ENCODE measurements around the gene ZYX. TPM values are rescaled to one million over a fixed set of nuclear protein-coding genes. Genes with fewer than 3 reads are reported as not detected.
A peak's percentile ranks its signal among the peaks of the same experiment; 100 is the strongest.

Gene ZYX
- total RNA-seq, 6 donors from 2014 or later, result 44.6 to 345 (median 222) TPM

DNA sequence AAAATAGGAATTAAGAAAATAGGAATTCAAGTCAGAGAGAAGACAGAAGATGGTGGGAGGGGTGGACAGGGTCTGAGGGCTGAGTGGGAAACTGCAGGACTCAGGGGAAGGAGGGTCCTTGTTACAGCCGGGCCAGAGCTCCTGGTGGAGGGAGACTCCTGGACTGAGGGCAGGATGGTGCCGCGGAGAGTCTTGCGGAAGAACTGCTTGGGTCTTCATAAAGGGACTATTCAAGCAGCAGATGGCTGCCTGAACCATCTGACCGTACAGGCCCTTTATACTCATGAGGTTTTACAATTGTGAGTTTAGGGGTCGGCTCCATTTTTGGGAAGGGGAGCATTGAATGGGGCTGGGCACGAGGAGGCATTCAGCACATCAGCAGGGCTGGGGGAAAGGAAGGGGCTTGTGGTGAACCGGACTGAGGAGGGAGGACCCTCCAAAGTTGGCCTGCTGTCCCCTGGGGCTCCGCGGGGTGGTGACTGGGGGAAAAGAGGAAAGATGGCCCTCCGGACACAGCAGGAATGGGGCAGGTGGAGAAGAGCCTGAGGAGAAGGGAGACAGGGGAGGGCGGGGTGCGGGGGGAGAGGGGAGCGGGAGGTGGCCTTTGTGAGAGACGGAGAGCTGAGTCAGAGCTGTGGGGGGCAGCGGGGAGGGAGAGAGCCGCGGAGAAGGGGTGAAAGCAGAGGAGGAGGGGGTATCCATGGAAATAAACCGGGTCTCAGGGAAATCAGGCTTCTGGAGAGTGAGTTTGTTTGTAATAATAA is 20.2 kb upstream of the ZYX start:
- Histone ChIP-seq H3K27ac (no peak overlapping the region), H3K4me3 (peak overlapping the region in 1 of 4 donors; percentile 57), H3K36me3 (no peaks in the 10 kb centered on the region), H3K4me1 (peaks cover 15 to 22% (median 16%) of the 10 kb centered on the region in 4 donors), H3K9me3 (no peaks in the 10 kb centered on the region), H3K27me3 (peaks cover 0 to 28% (median 14%) of the 10 kb centered on the region in 4 donors)
- ATAC-seq (ENCODE audit: low FRiP score in 2 of 2), result no peak
- no peak for DNase-seq
- TF ChIP-seq EP300 (IDR thresholded peaks at IDR 0.05), result no peak
- TF ChIP-seq, protein P1, sequence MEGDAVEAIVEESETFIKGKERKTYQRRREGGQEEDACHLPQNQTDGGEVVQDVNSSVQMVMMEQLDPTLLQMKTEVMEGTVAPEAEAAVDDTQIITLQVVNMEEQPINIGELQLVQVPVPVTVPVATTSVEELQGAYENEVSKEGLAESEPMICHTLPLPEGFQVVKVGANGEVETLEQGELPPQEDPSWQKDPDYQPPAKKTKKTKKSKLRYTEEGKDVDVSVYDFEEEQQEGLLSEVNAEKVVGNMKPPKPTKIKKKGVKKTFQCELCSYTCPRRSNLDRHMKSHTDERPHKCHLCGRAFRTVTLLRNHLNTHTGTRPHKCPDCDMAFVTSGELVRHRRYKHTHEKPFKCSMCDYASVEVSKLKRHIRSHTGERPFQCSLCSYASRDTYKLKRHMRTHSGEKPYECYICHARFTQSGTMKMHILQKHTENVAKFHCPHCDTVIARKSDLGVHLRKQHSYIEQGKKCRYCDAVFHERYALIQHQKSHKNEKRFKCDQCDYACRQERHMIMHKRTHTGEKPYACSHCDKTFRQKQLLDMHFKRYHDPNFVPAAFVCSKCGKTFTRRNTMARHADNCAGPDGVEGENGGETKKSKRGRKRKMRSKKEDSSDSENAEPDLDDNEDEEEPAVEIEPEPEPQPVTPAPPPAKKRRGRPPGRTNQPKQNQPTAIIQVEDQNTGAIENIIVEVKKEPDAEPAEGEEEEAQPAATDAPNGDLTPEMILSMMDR (IDR thresholded peaks at IDR 0.05), result no peak
- no peak for TF ChIP-seq POLR2AphosphoS5 (IDR thresholded peaks at IDR 0.05)
- TF ChIP-seq POLR2A (IDR thresholded peaks at IDR 0.05), result no peak
- 42 to 45% methylated on average over 19 of the region's 19 CpGs for WGBS, 2 donors

DNA sequence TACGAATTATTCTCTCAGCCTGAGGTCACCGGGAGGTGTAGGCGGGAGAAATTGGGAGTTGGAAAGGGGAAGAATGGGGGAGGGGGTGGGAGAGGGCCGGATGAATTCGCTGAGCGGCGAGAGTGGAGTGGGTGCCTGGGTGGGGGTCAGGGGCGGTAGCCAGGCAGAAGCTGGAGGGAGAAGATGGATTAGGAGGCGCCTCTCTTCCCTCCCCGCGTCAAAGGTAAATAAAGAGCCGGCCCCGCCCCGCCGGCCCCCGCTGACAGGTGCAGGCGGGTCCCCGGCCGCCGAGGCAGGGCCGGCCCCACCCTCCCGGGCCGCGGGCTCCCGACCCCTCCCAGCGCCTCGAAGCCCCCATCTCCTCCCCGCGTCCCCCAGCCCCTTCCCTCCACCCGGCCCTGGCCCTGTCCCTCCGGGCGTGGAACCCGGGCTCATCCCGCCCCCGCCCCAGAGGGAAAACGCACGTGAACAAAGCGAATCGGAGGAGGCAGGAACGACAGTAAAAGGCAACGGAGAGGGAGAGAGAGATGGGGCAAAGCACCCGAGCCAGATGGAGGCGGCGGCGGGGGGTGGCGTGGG is 19.5 kb upstream of the ZYX start:
- TF ChIP-seq POLR2AphosphoS5 (IDR thresholded peaks at IDR 0.05) (no peak), POLR2A (IDR thresholded peaks at IDR 0.05) (no peak), EP300 (IDR thresholded peaks at IDR 0.05) (no peak)
- TF ChIP-seq, protein P1 (IDR thresholded peaks at IDR 0.05), result no peak
- WGBS, 2 donors, result 3 to 11% methylated on average over 16 to 38 of the region's 46 CpGs
- H3K27ac ChIP-seq, result peak overlapping the region in 1 of 4 donors; percentile 5
- H3K27me3 ChIP-seq, result peaks cover 0 to 28% (median 14%) of the 10 kb centered on the region in 4 donors
- H3K4me3 ChIP-seq, result peak overlapping the region; percentile 40 to 68 (median 54)
- DNase-seq, result no peak
- peaks cover 15 to 22% (median 16%) of the 10 kb centered on the region in 4 donors for H3K4me1 ChIP-seq
- no peak for ATAC-seq (ENCODE audit: low FRiP score in 2 of 2)
- H3K9me3 ChIP-seq, result no peaks in the 10 kb centered on the region
- no peaks in the 10 kb centered on the region for H3K36me3 ChIP-seq

DNA sequence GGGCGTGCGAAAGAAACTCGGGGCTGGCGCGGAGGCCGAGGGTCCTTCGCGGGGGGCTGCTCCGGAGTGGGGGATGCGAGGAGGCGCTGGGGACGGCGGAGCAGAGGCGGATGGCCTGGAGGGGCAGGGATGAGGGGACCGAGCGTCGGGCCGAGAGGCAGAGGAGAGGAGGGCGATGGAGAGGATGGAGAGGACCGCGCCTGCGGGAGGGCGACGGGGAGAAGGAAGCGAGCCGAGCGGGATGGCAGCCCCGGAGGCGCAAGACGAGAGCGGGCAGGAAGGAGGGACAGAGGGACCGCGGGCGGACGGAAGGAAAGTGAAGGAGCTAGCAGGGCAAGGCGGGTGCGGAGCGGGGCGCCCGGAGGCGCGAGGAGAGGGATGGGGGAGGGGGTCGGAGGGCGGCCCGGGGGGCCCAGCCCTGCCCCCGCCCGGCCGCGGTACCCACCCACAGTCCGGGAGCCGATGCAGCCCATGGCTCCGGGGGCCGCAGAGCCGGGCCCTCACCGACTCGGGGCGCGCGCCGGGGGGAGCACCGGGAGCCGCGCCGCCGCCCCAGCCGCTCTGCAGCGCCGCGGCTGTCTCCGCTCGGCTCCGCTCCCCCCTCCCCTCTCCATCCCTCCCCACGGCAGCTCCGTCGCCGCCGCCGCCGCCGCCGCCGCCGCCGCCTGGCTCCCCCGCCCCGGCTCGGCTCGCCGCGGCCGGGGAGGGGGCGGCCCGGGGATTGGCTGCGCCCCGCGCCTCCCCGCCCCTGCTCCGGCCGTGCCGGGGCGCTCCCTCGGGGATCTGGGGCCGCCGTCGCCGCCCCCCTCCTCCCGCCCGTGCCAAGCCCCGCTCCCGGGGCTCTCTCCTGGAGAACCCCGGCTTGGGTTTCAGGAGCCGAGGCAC is 18.8 kb upstream of the ZYX start, which contains the start of gene FAM131B:
FAM131B (minus strand) TSS at position 583 of the 885 bp plus-strand sequence; CDS start at position 473, 110 bp downstream.
- peak within 1 kb of the TSS; percentile 40 to 68 (median 54) for H3K4me3 ChIP-seq
- H3K27me3 ChIP-seq, result peaks cover 0 to 28% (median 14%) of the 10 kb centered on the region in 4 donors
- no peaks in the 10 kb centered on the region for H3K9me3 ChIP-seq
- H3K27ac ChIP-seq, result peak within 1 kb of the TSS in 1 of 4 donors; percentile 5
- DNase-seq (peak in 1 of 2 donors; percentile 84), ATAC-seq (ENCODE audit: low FRiP score in 2 of 2) (peak in 1 of 2 donors; percentile 60)
- WGBS, 2 donors, result 1 to 2% methylated on average over 35 to 62 of the region's 112 CpGs
- peaks cover 15 to 22% (median 16%) of the 10 kb centered on the region in 4 donors for H3K4me1 ChIP-seq
- no peak for TF ChIP-seq POLR2AphosphoS5 (IDR thresholded peaks at IDR 0.05)
- TF ChIP-seq POLR2A (IDR thresholded peaks at IDR 0.05), result no peak
- no peak for TF ChIP-seq EP300 (IDR thresholded peaks at IDR 0.05)
- TF ChIP-seq, protein P1 (IDR thresholded peaks at IDR 0.05), result no peak
- H3K36me3 ChIP-seq, result no peaks in the 10 kb centered on the region

DNA sequence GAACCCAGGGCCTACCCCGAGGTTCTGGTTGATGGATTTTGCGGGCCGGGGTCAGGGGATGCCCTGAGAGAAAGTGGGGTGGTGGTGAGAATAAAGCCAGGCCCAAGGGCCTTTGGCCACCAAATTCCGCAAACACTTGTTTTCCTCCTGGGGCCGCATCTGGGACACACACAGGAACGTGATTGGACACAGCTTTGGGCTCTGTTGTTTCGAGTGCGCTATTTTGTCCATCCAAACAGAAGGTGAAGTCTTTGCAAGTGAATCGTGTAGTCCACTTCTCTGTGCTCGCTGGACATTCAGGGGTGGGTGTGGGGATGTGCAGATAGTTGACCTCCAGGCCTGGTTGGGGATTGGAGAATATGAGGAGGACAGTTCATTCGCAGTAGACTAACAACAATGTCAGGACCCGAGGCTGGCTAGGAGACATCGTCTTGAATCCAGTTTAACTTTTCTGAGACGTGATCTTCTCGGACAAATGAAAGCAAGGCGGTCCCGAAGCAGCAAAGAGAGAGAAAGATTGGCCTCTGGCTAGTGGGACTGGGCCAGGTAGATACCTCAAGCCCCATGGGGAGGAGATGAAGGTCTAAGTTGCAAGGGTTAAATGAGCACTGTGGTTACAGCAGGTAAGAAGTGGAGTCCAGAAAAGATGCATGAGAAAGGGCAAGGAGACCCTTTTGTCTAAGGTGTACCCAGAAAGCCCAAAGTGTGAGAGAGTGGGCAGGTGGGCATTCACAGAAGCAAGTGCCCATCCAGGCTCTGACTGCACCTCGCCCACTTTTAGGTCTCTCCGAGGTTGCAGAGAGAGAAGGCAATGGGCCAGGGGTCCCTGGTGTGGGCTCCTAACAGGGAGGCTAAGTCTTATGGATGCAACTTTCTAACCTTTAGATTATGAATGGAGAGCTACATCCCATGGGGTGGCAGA is 17.9 kb upstream of the ZYX start:
- Histone ChIP-seq H3K36me3 (no peaks in the 10 kb centered on the region), H3K4me1 (peaks cover 15 to 22% (median 16%) of the 10 kb centered on the region in 4 donors), H3K27me3 (peaks cover 0 to 28% (median 14%) of the 10 kb centered on the region in 4 donors), H3K27ac (no peak overlapping the region), H3K9me3 (no peaks in the 10 kb centered on the region), H3K4me3 (peak overlapping the region; percentile 9 to 68 (median 54))
- DNase-seq (no peak), ATAC-seq (ENCODE audit: low FRiP score in 2 of 2) (no peak)
- TF ChIP-seq POLR2AphosphoS5 (IDR thresholded peaks at IDR 0.05) (no peak), EP300 (IDR thresholded peaks at IDR 0.05) (no peak), POLR2A (IDR thresholded peaks at IDR 0.05) (no peak)
- TF ChIP-seq, protein P1 (IDR thresholded peaks at IDR 0.05), result no peak
- 54 to 61% methylated on average over 16 to 19 of the region's 19 CpGs for WGBS, 2 donors
